Measurements from ENCODE around the gene COL16A1.

The COL16A1 gene

GRCh38 chr1:31644560-31645273, 59.1 kb downstream of the COL16A1 start, which contains the start of gene PEF1:
PEF1 (minus strand) TSS chr1:31644876; CDS start chr1:31644864, 12 bp downstream.
- TF ChIP-seq CTCF (IDR thresholded peaks at IDR 0.05), result no peak

- TF ChIP-seq CTCF (IDR thresholded peaks at IDR 0.05), result no peak
These were observed 59.7 kb downstream of the COL16A1 start for GRCh38 chr1:31643976-31644559.

- no peak for TF ChIP-seq CTCF (IDR thresholded peaks at IDR 0.05)
These were observed 60.9 kb downstream of the COL16A1 start for GRCh38 chr1:31642897-31643296.

- no peak for TF ChIP-seq CTCF (IDR thresholded peaks at IDR 0.05)
These were observed 61.5 kb downstream of the COL16A1 start for GRCh38 chr1:31642366-31642765.

GRCh38 chr1:31640964-31641363, 62.9 kb downstream of the COL16A1 start:
- TF ChIP-seq CTCF (IDR thresholded peaks at IDR 0.05), result no peak

- TF ChIP-seq CTCF (IDR thresholded peaks at IDR 0.05), result no peak
These were observed 63.6 kb downstream of the COL16A1 start for GRCh38 chr1:31640179-31640578.

GRCh38 chr1:31639543-31639942, 64.3 kb downstream of the COL16A1 start:
- no peak for TF ChIP-seq CTCF (IDR thresholded peaks at IDR 0.05)

Measured in LNCAP (cell line).